Activated T-cell treated with anti-CD3 and anti-CD28 coated beads, Interleukin-2, amount 50 U/mL, for 4 hours (primary cell): ENCODE data around the gene NELL1. TPM values are rescaled to one million over a fixed set of nuclear protein-coding genes. Genes with fewer than 3 reads are reported as not detected.

Experiments
- ATAC-seq, 2 donors: fragments of 200-7000 bp; cut with Tn5 transposase; one replicate each; pipeline ENCODE4 v1.10.0; 2021
- DNase-seq: peaks from one replicate; pipeline ENCODE4 v3.0.0-alpha.2; 2020
- H3K27me3 Mint-ChIP-seq: one replicate; pipeline ENCODE4 v1.8.0; 2021; ENCODE audit warnings: low read depth, mixed read lengths
- H3K36me3 Mint-ChIP-seq: one replicate; pipeline ENCODE4 v1.8.0; 2022; ENCODE audit warnings: mixed read lengths; ENCODE audit not compliant: insufficient read depth
- H3K4me1 Mint-ChIP-seq: one replicate; pipeline ENCODE4 v1.8.0; 2021; ENCODE audit warnings: low read depth, mixed read lengths
- H3K4me3 Mint-ChIP-seq: one replicate; pipeline ENCODE4 v1.8.0; 2021; ENCODE audit warnings: mild to moderate bottlenecking, moderate library complexity, mixed read lengths
- H3K9me3 Mint-ChIP-seq: one replicate; pipeline ENCODE4 v1.8.0; 2021; ENCODE audit warnings: mixed read lengths
- total RNA-seq, 3 donors: library from RNA; stranded (reverse); gene quantifications; one replicate each; pipeline ENCODE4 v1.2.1, GENCODE V29; 2021

Gene NELL1
- total RNA-seq, 3 donors from 2014 or later: not detected

DNA sequence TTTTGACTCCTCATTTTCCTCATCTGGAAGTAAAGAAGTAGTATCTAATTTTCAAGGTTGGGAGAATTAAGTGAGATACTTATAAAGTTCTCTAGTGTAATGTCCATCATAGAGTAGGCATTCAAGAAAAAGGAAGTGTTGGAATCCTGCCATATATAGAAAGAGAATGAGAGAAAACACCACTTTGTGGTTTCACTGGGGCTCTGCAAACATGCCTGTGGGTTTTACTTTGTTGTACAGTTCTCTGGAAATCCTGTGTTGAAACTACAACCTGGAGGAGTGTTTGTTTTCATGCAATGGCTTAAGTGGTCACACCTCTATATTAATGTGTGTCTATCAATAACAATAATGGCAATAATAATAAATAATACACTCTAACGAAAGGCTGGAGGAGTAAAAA is 741.7 kb downstream of the NELL1 start:
- no peaks in the 10 kb centered on the region for H3K27me3 Mint-ChIP-seq
- H3K4me1 Mint-ChIP-seq: no peaks in the 10 kb centered on the region
- H3K36me3 Mint-ChIP-seq: no peaks in the 10 kb centered on the region
- DNase-seq: no peak
- H3K4me3 Mint-ChIP-seq: no peak overlapping the region
- ATAC-seq: no peak
- peaks cover 28% of the 10 kb centered on the region for H3K9me3 Mint-ChIP-seq

DNA sequence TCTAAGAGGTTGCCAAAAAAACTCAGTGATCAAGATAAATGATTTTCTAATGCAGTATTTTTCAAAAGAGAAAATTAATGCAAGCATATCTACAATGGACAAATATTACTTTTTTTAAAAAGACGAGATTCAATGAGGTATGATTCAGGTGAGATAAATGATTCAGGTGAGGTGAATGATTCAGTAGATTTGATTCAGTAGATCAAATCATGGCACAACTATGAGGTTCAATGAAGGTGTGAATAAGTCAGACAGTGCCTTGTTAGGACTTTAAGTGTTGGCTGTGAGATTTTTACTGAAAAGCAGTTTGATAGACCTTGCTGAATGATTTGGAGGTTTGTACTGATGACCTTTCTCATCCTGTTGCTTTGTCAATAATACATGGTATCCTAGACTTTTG is 742.2 kb downstream of the NELL1 start:
- Mint-ChIP-seq H3K36me3 (no peaks in the 10 kb centered on the region), H3K9me3 (peaks cover 28% of the 10 kb centered on the region), H3K4me3 (no peak overlapping the region), H3K4me1 (no peaks in the 10 kb centered on the region), H3K27me3 (no peaks in the 10 kb centered on the region)
- DNase-seq (no peak), ATAC-seq (no peak)

DNA sequence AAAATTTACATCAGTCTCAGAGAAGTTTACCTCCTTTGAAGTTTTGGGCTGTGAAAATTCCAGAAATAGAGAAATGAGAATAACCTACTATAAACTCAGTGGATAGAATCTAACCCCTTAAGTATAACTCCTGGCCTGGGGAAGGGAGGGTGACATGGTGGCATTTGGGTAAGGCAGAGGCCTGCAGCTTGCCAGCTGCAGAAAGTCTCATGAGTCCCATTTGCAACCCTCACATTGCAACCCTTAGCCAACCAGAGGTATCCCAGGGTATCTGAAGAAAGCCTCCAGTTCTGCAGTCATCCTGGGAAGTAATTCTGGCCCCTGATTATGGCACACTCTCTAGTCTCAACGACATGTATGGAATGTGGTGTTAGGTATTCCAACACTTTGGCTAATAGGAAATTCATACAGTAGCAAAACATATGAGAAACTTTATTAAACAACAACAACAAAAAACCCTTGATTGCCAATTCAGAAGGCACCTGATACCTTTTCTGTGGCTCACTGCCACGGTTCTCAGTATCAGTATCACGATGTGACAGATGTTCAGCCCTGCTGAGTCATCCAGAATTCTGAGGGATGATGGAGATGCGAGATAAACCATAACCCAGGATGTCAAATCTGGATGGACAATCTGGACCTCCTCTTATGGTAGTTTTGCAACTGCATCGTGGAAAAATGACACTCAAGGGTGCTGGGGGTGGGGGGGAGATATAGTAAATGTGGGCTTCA is 743.4 kb downstream of the NELL1 start:
- no peak for DNase-seq
- Mint-ChIP-seq H3K4me1 (no peaks in the 10 kb centered on the region), H3K4me3 (no peak overlapping the region), H3K9me3 (peaks cover 22% of the 10 kb centered on the region), H3K27me3 (no peaks in the 10 kb centered on the region), H3K36me3 (no peaks in the 10 kb centered on the region)
- ATAC-seq: no peak

DNA sequence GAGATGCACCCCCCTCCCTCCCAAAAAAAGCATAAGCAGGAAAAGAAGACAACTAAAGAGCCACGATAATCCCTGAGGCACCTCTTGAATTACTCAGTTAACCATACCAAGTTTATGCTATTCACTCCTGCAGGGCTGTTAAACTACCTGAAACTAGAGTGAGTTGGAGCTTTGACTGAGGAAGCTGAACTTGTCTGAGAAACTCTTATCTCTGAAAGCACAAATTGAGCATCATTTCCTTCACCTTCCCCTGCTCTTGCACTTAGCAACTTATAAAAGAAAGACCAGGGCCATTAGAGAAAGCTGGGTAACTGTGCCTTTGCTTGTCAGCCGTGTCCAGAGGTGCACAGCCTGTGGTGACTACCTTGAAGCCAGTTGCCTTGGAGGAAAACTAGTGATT is 745.6 kb downstream of the NELL1 start:
- Mint-ChIP-seq H3K9me3 (peaks cover 20% of the 10 kb centered on the region), H3K4me3 (no peak overlapping the region), H3K27me3 (no peaks in the 10 kb centered on the region), H3K36me3 (no peaks in the 10 kb centered on the region), H3K4me1 (no peaks in the 10 kb centered on the region)
- ATAC-seq (no peak), DNase-seq (no peak)

DNA sequence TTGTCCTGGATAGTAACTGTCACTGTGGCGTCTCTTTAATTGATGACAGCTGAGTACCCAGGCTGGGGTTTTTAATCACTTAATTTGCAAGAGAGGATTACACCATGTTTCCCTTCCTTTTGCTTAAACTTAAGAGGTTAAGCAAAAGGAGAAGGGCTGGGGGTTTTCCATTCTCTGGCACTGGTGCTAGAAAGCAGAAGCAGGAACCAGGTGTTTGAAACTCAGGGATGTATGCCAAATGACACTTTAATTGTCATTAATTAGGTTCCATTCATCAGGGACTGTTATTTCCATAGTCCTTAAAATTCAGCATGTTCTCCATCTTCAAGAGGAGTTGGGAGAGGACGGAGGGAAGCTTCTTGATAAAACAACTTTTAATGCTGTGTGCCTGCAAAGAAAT is 746.2 kb downstream of the NELL1 start:
- H3K4me3 Mint-ChIP-seq: no peak overlapping the region
- ATAC-seq: no peak
- DNase-seq: no peak

DNA sequence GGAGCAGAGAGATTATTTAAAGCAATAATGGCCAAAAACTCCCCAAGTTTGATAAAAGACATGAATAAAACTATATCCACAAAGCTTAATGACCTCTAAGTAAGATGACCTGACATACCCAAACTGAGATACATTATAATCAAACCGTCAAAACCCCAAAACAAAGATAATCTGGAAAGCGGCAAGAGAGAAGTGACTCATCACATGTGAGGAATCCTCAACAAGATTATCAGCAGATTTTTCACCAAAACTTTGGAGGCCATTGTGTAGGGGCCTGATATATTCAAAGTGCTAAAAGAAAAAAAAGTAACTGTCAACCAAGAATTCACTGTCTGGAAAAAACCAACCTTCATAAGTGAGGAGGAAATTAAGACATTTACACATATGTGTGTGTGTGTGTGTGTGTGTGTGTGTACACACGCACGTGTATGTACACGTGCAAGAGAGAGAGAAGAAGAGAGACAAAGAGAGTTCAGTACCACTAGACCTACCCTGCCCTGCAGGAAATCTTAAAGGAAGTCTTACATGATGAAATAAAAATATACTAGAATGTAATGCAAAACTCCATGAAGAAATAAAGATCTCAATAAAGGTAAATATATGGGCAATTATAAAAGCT is 752.4 kb downstream of the NELL1 start:
- H3K36me3 Mint-ChIP-seq: no peaks in the 10 kb centered on the region
- H3K9me3 Mint-ChIP-seq: peaks cover 23% of the 10 kb centered on the region
- H3K4me3 Mint-ChIP-seq: no peak overlapping the region
- DNase-seq: no peak
- no peak for ATAC-seq
- H3K27me3 Mint-ChIP-seq: no peaks in the 10 kb centered on the region
- no peaks in the 10 kb centered on the region for H3K4me1 Mint-ChIP-seq

More for the DNA sequence above, 746.2 kb downstream of the NELL1 start:
- no peaks in the 10 kb centered on the region for H3K27me3 Mint-ChIP-seq
- no peaks in the 10 kb centered on the region for H3K36me3 Mint-ChIP-seq
- H3K9me3 Mint-ChIP-seq: peaks cover 17% of the 10 kb centered on the region
- no peaks in the 10 kb centered on the region for H3K4me1 Mint-ChIP-seq

DNA sequence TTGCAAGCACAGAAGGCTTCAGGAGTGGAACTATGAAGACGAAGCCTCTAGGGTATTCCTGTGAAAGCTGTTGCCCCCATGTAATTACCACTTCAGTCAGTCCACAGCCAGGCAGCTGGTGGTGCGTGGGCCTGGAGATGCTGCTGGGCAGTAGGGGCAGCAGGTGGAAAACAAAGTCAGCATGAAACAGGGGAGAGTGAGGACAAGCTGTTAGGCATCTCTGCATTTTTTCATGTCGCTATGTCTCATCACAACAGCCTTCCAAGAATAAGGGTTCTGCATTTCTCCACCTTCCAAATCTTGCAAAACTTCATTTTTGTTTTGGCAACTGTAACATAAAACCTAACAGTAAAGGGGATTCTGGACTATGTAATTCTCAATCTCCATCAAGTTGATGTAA is 757.5 kb downstream of the NELL1 start:
- Mint-ChIP-seq H3K4me3 (no peak overlapping the region), H3K9me3 (peaks cover 17% of the 10 kb centered on the region), H3K36me3 (no peaks in the 10 kb centered on the region), H3K4me1 (no peaks in the 10 kb centered on the region), H3K27me3 (no peaks in the 10 kb centered on the region)
- DNase-seq (no peak), ATAC-seq (no peak)

DNA sequence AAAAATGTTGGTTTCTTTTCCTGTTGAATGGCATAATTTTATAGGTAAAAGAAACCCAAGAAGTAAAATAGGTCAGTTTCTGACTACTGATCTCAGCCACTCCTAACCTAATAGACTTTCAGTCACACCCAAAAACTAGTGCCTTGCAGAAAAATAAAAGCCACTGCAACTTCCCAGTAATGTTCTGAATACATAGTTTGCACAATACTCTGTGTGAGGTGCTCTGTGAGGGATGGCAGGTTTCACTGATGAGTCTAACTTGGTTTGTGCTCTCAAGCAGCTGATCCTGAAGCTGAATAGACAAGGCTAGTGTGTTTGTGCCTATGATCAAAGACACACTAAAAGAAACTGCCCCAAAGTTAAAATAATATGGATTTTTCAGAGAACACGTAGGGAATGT is 758.3 kb downstream of the NELL1 start:
- Mint-ChIP-seq H3K4me3 (no peak overlapping the region), H3K4me1 (no peaks in the 10 kb centered on the region), H3K9me3 (peaks cover 16% of the 10 kb centered on the region), H3K27me3 (no peaks in the 10 kb centered on the region), H3K36me3 (no peaks in the 10 kb centered on the region)
- DNase-seq: no peak
- no peak for ATAC-seq

DNA sequence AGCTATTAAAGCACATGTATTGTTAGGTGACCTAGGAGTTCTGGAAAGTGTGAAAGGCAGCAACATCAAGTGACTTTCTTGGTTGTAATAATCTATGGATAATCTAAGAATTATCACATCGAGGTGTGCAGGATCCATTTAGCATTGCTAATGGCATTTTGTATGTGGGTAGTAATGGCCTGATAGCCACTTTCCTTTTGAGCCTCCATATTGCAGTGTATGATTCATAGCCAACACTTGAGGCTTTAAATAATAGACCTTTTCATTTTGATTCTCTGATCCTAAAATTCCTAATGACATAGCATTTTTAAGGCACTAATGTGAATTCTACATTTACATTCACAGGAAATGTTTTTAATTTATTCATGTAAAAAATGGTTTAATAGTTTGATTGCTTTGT is 759.4 kb downstream of the NELL1 start:
- H3K4me3 Mint-ChIP-seq: no peak overlapping the region
- H3K4me1 Mint-ChIP-seq: no peaks in the 10 kb centered on the region
- peaks cover 16% of the 10 kb centered on the region for H3K9me3 Mint-ChIP-seq
- no peaks in the 10 kb centered on the region for H3K36me3 Mint-ChIP-seq
- ATAC-seq (no peak), DNase-seq (no peak)
- H3K27me3 Mint-ChIP-seq: no peaks in the 10 kb centered on the region

DNA sequence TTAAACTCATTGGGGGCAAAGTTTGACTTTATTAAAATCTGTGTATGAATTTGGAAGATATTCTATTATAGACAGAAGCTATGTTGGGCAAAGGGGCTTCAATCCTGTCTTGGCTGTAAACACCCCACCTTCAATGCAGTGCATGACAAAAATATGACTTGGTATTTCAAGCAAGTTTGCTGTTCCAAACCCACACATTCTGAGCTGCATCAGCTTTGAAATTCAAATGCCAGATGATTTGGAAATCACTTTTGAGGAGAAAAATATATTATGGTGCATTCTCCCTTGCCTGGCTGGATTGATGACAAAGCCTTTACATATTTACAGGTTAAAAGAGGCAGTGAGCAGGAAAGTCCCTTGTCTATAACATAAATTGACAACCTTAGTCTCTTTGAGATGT is 760.0 kb downstream of the NELL1 start:
- ATAC-seq: no peak
- no peak overlapping the region for H3K4me3 Mint-ChIP-seq
- H3K4me1 Mint-ChIP-seq: no peaks in the 10 kb centered on the region
- no peaks in the 10 kb centered on the region for H3K36me3 Mint-ChIP-seq
- no peaks in the 10 kb centered on the region for H3K27me3 Mint-ChIP-seq
- peaks cover 15% of the 10 kb centered on the region for H3K9me3 Mint-ChIP-seq
- no peak for DNase-seq

DNA sequence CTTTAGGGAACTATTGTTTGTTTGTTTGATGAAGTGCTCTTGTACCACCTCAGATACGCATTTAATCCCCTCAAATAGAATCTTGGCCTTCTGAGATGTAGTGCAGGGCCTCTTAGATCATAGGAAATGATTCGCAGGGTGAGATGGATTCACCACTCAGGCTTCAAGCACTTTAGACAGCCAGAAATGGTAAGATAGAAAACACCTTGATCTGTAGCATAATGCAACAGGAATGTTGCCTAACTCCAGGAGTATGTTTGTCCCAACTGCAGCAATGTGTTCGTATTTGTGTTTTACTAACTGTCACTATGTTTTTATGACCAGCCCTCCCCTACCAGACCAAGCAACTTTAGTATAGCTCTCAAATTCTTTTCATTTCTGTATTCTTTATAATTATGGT is 761.2 kb downstream of the NELL1 start:
- H3K4me3 Mint-ChIP-seq: no peak overlapping the region
- ATAC-seq: no peak
- no peaks in the 10 kb centered on the region for H3K27me3 Mint-ChIP-seq
- DNase-seq: no peak
- no peaks in the 10 kb centered on the region for H3K4me1 Mint-ChIP-seq
- H3K36me3 Mint-ChIP-seq: no peaks in the 10 kb centered on the region
- peaks cover 16% of the 10 kb centered on the region for H3K9me3 Mint-ChIP-seq

DNA sequence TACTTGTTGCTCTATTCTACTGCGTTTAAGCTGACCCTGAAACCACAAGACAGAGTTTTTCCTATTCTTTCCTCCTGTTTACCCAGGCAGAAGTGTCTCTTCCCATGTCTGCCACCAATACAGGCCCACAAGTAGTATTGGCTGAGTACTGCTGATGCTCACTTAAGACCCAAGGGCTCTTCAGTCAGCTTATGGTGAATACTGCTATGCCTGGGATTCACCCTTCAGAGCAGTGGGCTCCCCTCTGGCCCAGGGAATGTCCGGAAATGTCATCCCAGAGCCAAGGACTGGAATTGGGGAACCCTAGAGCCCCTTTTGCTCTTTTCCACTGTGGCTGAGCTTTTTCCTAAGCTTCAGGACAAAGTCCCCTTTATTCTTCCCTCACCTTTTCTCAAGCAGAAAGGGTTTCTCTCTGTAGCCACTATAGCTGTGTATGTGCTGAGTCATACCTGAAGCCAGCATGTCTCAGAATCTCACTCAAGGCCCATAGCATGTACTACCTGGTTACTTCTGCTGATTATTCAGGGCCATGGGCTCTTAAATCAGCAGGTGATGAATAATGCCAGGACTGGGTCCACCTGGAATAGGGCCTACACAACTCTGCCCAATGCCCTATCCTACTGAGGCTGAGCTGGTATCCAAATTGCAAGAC is 777.7 kb downstream of the NELL1 start:
- Mint-ChIP-seq H3K36me3 (no peaks in the 10 kb centered on the region), H3K27me3 (no peaks in the 10 kb centered on the region), H3K4me1 (no peaks in the 10 kb centered on the region), H3K4me3 (no peak overlapping the region), H3K9me3 (peaks cover 8% of the 10 kb centered on the region)
- DNase-seq (no peak), ATAC-seq (no peak)

DNA sequence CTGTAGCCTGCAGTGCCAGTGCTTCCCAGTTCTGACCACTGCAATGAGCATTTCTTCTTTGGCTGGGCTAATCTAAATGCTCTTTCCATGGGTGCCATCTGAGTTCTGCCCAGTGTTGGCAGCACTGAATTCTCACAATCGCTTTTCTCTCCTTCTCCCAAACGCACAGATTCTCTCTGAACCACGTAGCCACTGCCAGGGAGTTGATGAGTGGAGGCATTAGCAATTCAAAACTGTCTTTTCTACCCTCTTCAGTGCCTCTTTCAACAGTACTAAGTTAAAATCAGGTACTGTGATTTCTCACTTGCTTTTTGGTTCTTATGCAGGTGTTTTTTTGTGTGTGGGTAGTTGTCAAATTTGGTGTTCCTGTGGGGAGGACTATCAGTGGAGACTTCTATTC is 778.5 kb downstream of the NELL1 start:
- ATAC-seq (no peak), DNase-seq (no peak)
- H3K4me3 Mint-ChIP-seq: no peak overlapping the region
- H3K4me1 Mint-ChIP-seq: no peaks in the 10 kb centered on the region
- H3K36me3 Mint-ChIP-seq: no peaks in the 10 kb centered on the region
- no peaks in the 10 kb centered on the region for H3K27me3 Mint-ChIP-seq
- H3K9me3 Mint-ChIP-seq: peaks cover 4% of the 10 kb centered on the region

DNA sequence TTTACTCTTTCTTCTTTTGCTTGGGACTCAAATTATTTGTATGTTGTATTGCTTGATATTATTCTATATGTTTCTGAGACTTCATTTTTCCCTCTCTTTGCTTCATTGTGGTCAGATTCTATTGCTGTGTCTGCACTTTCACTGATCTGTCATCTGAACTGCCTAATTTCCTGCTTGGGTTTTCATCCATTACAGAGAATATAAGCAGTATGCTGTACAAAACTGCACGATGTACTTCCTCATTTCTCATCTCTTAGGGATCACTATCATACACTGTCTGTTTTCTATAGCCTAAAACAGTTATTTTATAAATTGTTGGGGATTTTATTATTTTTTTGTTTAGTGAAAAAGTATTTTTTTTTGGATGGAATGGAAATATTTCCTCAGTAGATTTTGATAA is 786.8 kb downstream of the NELL1 start:
- Mint-ChIP-seq H3K4me3 (no peak overlapping the region), H3K27me3 (no peaks in the 10 kb centered on the region), H3K4me1 (no peaks in the 10 kb centered on the region), H3K9me3 (peaks cover 4% of the 10 kb centered on the region), H3K36me3 (no peaks in the 10 kb centered on the region)
- DNase-seq: no peak
- ATAC-seq: no peak

DNA sequence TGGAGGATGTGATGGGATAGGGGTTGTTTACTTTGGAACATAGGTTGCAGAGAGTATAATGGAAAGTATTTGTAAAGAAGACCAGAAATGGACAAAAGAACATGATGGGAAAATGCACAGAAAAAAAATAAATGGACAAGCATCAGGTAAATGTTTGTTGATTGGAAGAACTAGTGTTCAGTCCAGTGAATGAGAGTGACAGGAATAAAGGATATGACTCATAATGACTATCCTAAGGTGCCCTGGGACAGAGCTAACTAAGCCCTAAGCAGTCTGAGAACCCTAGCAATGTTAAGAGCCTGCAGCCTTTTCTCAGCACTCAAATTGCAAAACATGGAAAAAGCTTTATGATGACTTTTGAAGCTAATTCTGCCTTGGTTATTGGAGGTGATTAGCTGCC is 790.7 kb downstream of the NELL1 start:
- H3K36me3 Mint-ChIP-seq: no peaks in the 10 kb centered on the region

More for the DNA sequence above, 790.7 kb downstream of the NELL1 start:
- no peak for DNase-seq
- Mint-ChIP-seq H3K4me1 (no peaks in the 10 kb centered on the region), H3K27me3 (no peaks in the 10 kb centered on the region), H3K9me3 (peaks cover 11% of the 10 kb centered on the region), H3K4me3 (no peak overlapping the region)
- no peak for ATAC-seq
